Inflammatory macrophage treated with lipopolysaccharide for 4 hours (primary cell): Measurements from ENCODE around the gene NRARP.
A peak's percentile ranks its signal among the peaks of the same experiment; 100 is the strongest.

Source experiments
- DNase-seq: peaks from one replicate; pipeline ENCODE4 v3.0.0-alpha.2; 2020

NRARP gene

GRCh38 chr9:137321726-137322361 is 19.8 kb upstream of the NRARP start:
- no peak for DNase-seq

GRCh38 chr9:137320555-137321384 is 18.7 kb upstream of the NRARP start:
- peak; percentile 53 for DNase-seq

GRCh38 chr9:137319739-137320551 is 17.9 kb upstream of the NRARP start:
- no peak for DNase-seq

GRCh38 chr9:137319011-137319738 is 17.1 kb upstream of the NRARP start:
- no peak for DNase-seq

GRCh38 chr9:137318602-137319001 is 16.5 kb upstream of the NRARP start:
- no peak for DNase-seq

- no peak for DNase-seq
Measured at GRCh38 chr9:137317718-137318511, 15.8 kb upstream of the NRARP start.

- DNase-seq = no peak
Measured at GRCh38 chr9:137317021-137317717, 15.1 kb upstream of the NRARP start.

GRCh38 chr9:137316012-137316981 is 14.2 kb upstream of the NRARP start:
- DNase-seq = peak; percentile 27

GRCh38 chr9:137315581-137316011 is 13.5 kb upstream of the NRARP start:
- no peak for DNase-seq

- no peak for DNase-seq
Measured at GRCh38 chr9:137314561-137315560, 12.8 kb upstream of the NRARP start.

GRCh38 chr9:137313956-137314560 is 12.0 kb upstream of the NRARP start:
- DNase-seq = no peak

- no peak for DNase-seq
Measured at GRCh38 chr9:137313326-137313936, 11.4 kb upstream of the NRARP start.

- no peak for DNase-seq
Measured at GRCh38 chr9:137312852-137313325, 10.8 kb upstream of the NRARP start.

- DNase-seq = no peak
Measured at GRCh38 chr9:137311986-137312851, 10.1 kb upstream of the NRARP start.

- peak; percentile 20 for DNase-seq
Measured at GRCh38 chr9:137311171-137311985, 9.3 kb upstream of the NRARP start.
